Right atrium auricular region (tissue), 2 donors: Measurements from ENCODE around the gene LPP. TPM values are rescaled to one million over a fixed set of nuclear protein-coding genes. Genes with fewer than 3 reads are reported as not detected.
"Not testable (repeated sequence)": the region's sequence is repeated elsewhere in the genome, so short reads cannot be mapped to it uniquely, and the experiment has no call there.

Experiments
- DNase-seq: peaks from one replicate; pipeline ENCODE4 v3.0.0-alpha.2; 2019; ENCODE audit warnings: low spot score
- H3K27ac ChIP-seq, 2 donors: fragments of 200-600 bp; sonication (generic); 1 replicate in 1 of 2; 2 replicates in 1 of 2; pipeline ENCODE4 v1.5.1; 2016 to 2019
- H3K27me3 ChIP-seq, 2 donors: fragments of 200-600 bp; sonication (generic); one replicate each; pipeline versions ENCODE4 v1.5.1 to v1.6.0; 2017 to 2019
- H3K36me3 ChIP-seq: fragments of 200-600 bp; sonication (generic); one replicate; pipeline ENCODE4 v1.5.1; 2016
- H3K4me1 ChIP-seq, 2 donors: fragments of 200-600 bp; sonication (generic); one replicate each; pipeline versions ENCODE4 v1.5.1 to v1.6.0; 2017 to 2019
- H3K4me3 ChIP-seq, 2 donors: fragments of 200-600 bp; sonication (generic); 1 replicate in 1 of 2; 2 replicates in 1 of 2; pipeline ENCODE4 v1.5.1; 2017 to 2019; ENCODE audit warnings: mild to moderate bottlenecking in 1 of 2, moderate library complexity in 1 of 2
- H3K9me3 ChIP-seq, 2 donors: fragments of 200-600 bp; sonication (generic); one replicate each; pipeline ENCODE4 v1.5.1; 2019
- CTCF ChIP-seq, 2 donors: fragments of 200-600 bp; sonication (generic); IDR thresholded peaks; one replicate each; pipeline ENCODE4 v1.5.1; 2019; ENCODE audit warnings: antibody characterized with exemption in 2 of 2
- total RNA-seq, 2 donors: library from RNA; depleted of rRNA; stranded (reverse); fragments of >200 nt; gene quantifications; one replicate each; pipeline ENCODE4 v1.1.0, GENCODE V29; 2016

Gene LPP
- total RNA-seq, 2 donors from 2014 or later: 117 to 186 TPM

GRCh38 chr3:188123170-188123905 lies 30.6 kb upstream of the LPP start:
- Histone ChIP-seq H3K4me1 (peaks cover 0 to 12% of the 10 kb centered on the region in 2 donors), H3K27ac (peak overlapping the region in 1 of 2 donors; percentile 76), H3K36me3 (no peaks in the 10 kb centered on the region), H3K27me3 (no peaks in the 10 kb centered on the region), H3K9me3 (no peaks in the 10 kb centered on the region), H3K4me3 (no peak overlapping the region)
- TF ChIP-seq CTCF (IDR thresholded peaks at IDR 0.05): no peak
- no peak for DNase-seq

GRCh38 chr3:188124184-188124583 lies 29.8 kb upstream of the LPP start:
- peak overlapping the region; percentile 60 to 76 for H3K27ac ChIP-seq
- DNase-seq: no peak
- no peaks in the 10 kb centered on the region for H3K9me3 ChIP-seq
- H3K4me3 ChIP-seq: no peak overlapping the region
- peaks cover 0 to 12% of the 10 kb centered on the region in 2 donors for H3K4me1 ChIP-seq
- H3K36me3 ChIP-seq: no peaks in the 10 kb centered on the region
- no peak for TF ChIP-seq CTCF (IDR thresholded peaks at IDR 0.05)
- H3K27me3 ChIP-seq: no peaks in the 10 kb centered on the region

GRCh38 chr3:188125076-188125475 lies 28.9 kb upstream of the LPP start:
- Histone ChIP-seq H3K27ac (peak overlapping the region; percentile 60 to 76), H3K9me3 (no peaks in the 10 kb centered on the region), H3K27me3 (no peaks in the 10 kb centered on the region), H3K4me3 (no peak overlapping the region), H3K36me3 (no peaks in the 10 kb centered on the region), H3K4me1 (peaks cover 0 to 12% of the 10 kb centered on the region in 2 donors)
- DNase-seq: no peak
- TF ChIP-seq CTCF (IDR thresholded peaks at IDR 0.05): no peak

GRCh38 chr3:188126276-188126675 lies 27.7 kb upstream of the LPP start:
- TF ChIP-seq CTCF (IDR thresholded peaks at IDR 0.05): no peak
- Histone ChIP-seq H3K4me1 (peaks cover 0 to 12% of the 10 kb centered on the region in 2 donors), H3K36me3 (no peaks in the 10 kb centered on the region), H3K9me3 (no peaks in the 10 kb centered on the region), H3K27me3 (no peaks in the 10 kb centered on the region), H3K4me3 (no peak overlapping the region), H3K27ac (peak overlapping the region; percentile 60 to 76)
- no peak for DNase-seq

GRCh38 chr3:188126934-188127333 lies 27.0 kb upstream of the LPP start:
- DNase-seq: no peak
- Histone ChIP-seq H3K27me3 (no peaks in the 10 kb centered on the region), H3K36me3 (no peaks in the 10 kb centered on the region), H3K27ac (peak overlapping the region; percentile 69 to 76), H3K9me3 (no peaks in the 10 kb centered on the region), H3K4me1 (peaks cover 0 to 12% of the 10 kb centered on the region in 2 donors), H3K4me3 (no peak overlapping the region)
- no peak for TF ChIP-seq CTCF (IDR thresholded peaks at IDR 0.05)

- no peaks in the 10 kb centered on the region for H3K27me3 ChIP-seq
- no peak for DNase-seq
- H3K36me3 ChIP-seq: no peaks in the 10 kb centered on the region
- H3K9me3 ChIP-seq: no peaks in the 10 kb centered on the region
- peak overlapping the region in 1 of 2 donors; percentile 76 for H3K27ac ChIP-seq
- H3K4me3 ChIP-seq: no peak overlapping the region
- peaks cover 0 to 12% of the 10 kb centered on the region in 2 donors for H3K4me1 ChIP-seq
- no peak for TF ChIP-seq CTCF (IDR thresholded peaks at IDR 0.05)
These were observed 25.1 kb upstream of the LPP start for GRCh38 chr3:188128905-188129304.

GRCh38 chr3:188131023-188131422 lies 22.9 kb upstream of the LPP start:
- H3K27me3 ChIP-seq, H3K27ac ChIP-seq, H3K9me3 ChIP-seq, H3K36me3 ChIP-seq, H3K4me3 ChIP-seq, DNase-seq: not testable (repeated sequence)
- peaks cover 0 to 12% of the 10 kb centered on the region in 2 donors for H3K4me1 ChIP-seq
